Astrocyte (in vitro differentiated cells and primary cell): ENCODE results near the gene ZBTB47. TPM values are rescaled to one million over a fixed set of nuclear protein-coding genes. Genes with fewer than 3 reads are reported as not detected.

Source experiments
- DNase-seq: peaks from one replicate; pipeline ENCODE4 v3.0.0-alpha.2; 2010; ENCODE audit warnings: low read depth
- FAIRE-seq: peaks from 2 replicates; lab custom pipeline; 2011; peaks lifted over from hg19 to GRCh38; lab: Jason Lieb, UNC
- H2AFZ ChIP-seq: 2 replicates; pipeline ENCODE4 v1.6.0; 2012; ENCODE audit warnings: low read depth, low read length, inconsistent platforms
- H3K27ac ChIP-seq: 2 replicates; pipeline ENCODE4 v1.5.1; 2011; ENCODE audit warnings: low read depth, low read length, inconsistent platforms
- H3K27me3 ChIP-seq: 2 replicates; pipeline ENCODE4 v1.6.0; 2011; ENCODE audit warnings: low read length, inconsistent platforms; ENCODE audit not compliant: insufficient read depth
- H3K36me3 ChIP-seq: 2 replicates; pipeline ENCODE4 v1.5.1; 2011; ENCODE audit warnings: low read length, inconsistent platforms; ENCODE audit not compliant: insufficient read depth
- H3K4me1 ChIP-seq: 2 replicates; pipeline ENCODE4 v1.5.1; 2011; ENCODE audit warnings: low read length, inconsistent platforms; ENCODE audit not compliant: insufficient read depth
- H3K4me2 ChIP-seq: 2 replicates; pipeline ENCODE4 v1.6.0; 2012; ENCODE audit warnings: low read length, inconsistent platforms
- H3K4me3 ChIP-seq: 2 replicates; pipeline ENCODE4 v1.5.1; 2011; ENCODE audit warnings: low read depth, mild to moderate bottlenecking, low read length, inconsistent platforms; ENCODE audit not compliant: insufficient read depth
- H3K79me2 ChIP-seq: 2 replicates; pipeline ENCODE4 v1.6.0; 2012; ENCODE audit warnings: mild to moderate bottlenecking, low read length, inconsistent platforms; ENCODE audit not compliant: insufficient read depth
- H3K9ac ChIP-seq: 2 replicates; pipeline ENCODE4 v1.6.0; 2012; ENCODE audit warnings: mild to moderate bottlenecking, low read length, inconsistent platforms
- H3K9me3 ChIP-seq: 2 replicates; pipeline ENCODE4 v1.5.1; 2012; ENCODE audit warnings: low read depth, mild to moderate bottlenecking, low read length, inconsistent platforms; ENCODE audit not compliant: insufficient read depth
- H4K20me1 ChIP-seq: 2 replicates; pipeline ENCODE4 v1.6.0; 2012; ENCODE audit warnings: low read length, inconsistent platforms; ENCODE audit not compliant: insufficient read depth
- H3K27ac Mint-ChIP-seq: one replicate; pipeline ENCODE4 v1.8.0; 2021; ENCODE audit warnings: mild to moderate bottlenecking, mixed read lengths; ENCODE audit not compliant: unreplicated experiment
- H3K27me3 Mint-ChIP-seq: one replicate; pipeline ENCODE4 v1.8.0; 2021; ENCODE audit warnings: low read depth, mixed read lengths; ENCODE audit not compliant: unreplicated experiment
- H3K36me3 Mint-ChIP-seq: one replicate; pipeline ENCODE4 v1.8.0; 2021; ENCODE audit warnings: low read depth, mixed read lengths; ENCODE audit not compliant: unreplicated experiment
- H3K4me1 Mint-ChIP-seq: one replicate; pipeline ENCODE4 v1.8.0; 2021; ENCODE audit warnings: low read depth, mixed read lengths; ENCODE audit not compliant: unreplicated experiment
- H3K4me3 Mint-ChIP-seq: one replicate; pipeline ENCODE4 v1.8.0; 2021; ENCODE audit warnings: mild to moderate bottlenecking, moderate library complexity, mixed read lengths; ENCODE audit not compliant: unreplicated experiment
- H3K9me3 Mint-ChIP-seq: one replicate; pipeline ENCODE4 v1.8.0; 2021; ENCODE audit warnings: mild to moderate bottlenecking, mixed read lengths; ENCODE audit not compliant: unreplicated experiment
- CTCF ChIP-seq: IDR thresholded peaks from 2 replicates; pipeline ENCODE4 v1.5.1; 2011; ENCODE audit warnings: low read depth, mild to moderate bottlenecking, inconsistent platforms, low read length, moderate library complexity; ENCODE audit not compliant: insufficient read depth
- EZH2 ChIP-seq: IDR thresholded peaks from 2 replicates; pipeline ENCODE4 v1.6.1; 2012; ENCODE audit warnings: mild to moderate bottlenecking, low read length, inconsistent platforms; ENCODE audit not compliant: insufficient read depth
- total RNA-seq: library from RNA; stranded (reverse); gene quantifications from 2 replicates; pipeline ENCODE4 v1.2.1, GENCODE V29; 2021

Gene ZBTB47
- total RNA-seq, 1 donor from 2014 or later: 9.3 TPM

- no peak overlapping the region for H3K4me3 Mint-ChIP-seq
- no peak for DNase-seq
- TF ChIP-seq EZH2: no peak
- no peak for TF ChIP-seq CTCF
- Histone ChIP-seq H2AFZ (no peak overlapping the region), H4K20me1 (no peaks in the 10 kb centered on the region), H3K36me3 (no peaks in the 10 kb centered on the region), H3K4me1 (no peaks in the 10 kb centered on the region), H3K27me3 (peaks cover 3% of the 10 kb centered on the region), H3K9me3 (no peaks in the 10 kb centered on the region), H3K4me3 (no peak overlapping the region), H3K27ac (no peak overlapping the region), H3K4me2 (no peak overlapping the region), H3K9ac (no peak overlapping the region), H3K79me2 (no peaks in the 10 kb centered on the region)
- H3K27ac Mint-ChIP-seq: no peak overlapping the region
- H3K4me1 Mint-ChIP-seq: no peaks in the 10 kb centered on the region
- H3K36me3 Mint-ChIP-seq: no peaks in the 10 kb centered on the region
- no peaks in the 10 kb centered on the region for H3K9me3 Mint-ChIP-seq
- peaks cover 52% of the 10 kb centered on the region for H3K27me3 Mint-ChIP-seq
- FAIRE-seq: no peak
Observed at GRCh38 chr3:42707620-42708355, 54.3 kb downstream of the ZBTB47 start.

- Mint-ChIP-seq H3K4me1 (no peaks in the 10 kb centered on the region), H3K27ac (no peak overlapping the region), H3K27me3 (peaks cover 45% of the 10 kb centered on the region), H3K36me3 (no peaks in the 10 kb centered on the region), H3K4me3 (no peak overlapping the region), H3K9me3 (no peaks in the 10 kb centered on the region)
- Histone ChIP-seq H3K9ac (no peak overlapping the region), H3K4me1 (no peaks in the 10 kb centered on the region), H3K4me3 (no peak overlapping the region), H3K27me3 (peaks cover 3% of the 10 kb centered on the region), H3K36me3 (no peaks in the 10 kb centered on the region), H3K4me2 (no peak overlapping the region), H3K9me3 (no peaks in the 10 kb centered on the region), H3K27ac (no peak overlapping the region), H3K79me2 (no peaks in the 10 kb centered on the region), H4K20me1 (no peaks in the 10 kb centered on the region), H2AFZ (no peak overlapping the region)
- FAIRE-seq: no peak
- DNase-seq: no peak
- TF ChIP-seq EZH2 (no peak), CTCF (no peak)
Observed at GRCh38 chr3:42708611-42709151, 55.2 kb downstream of the ZBTB47 start.

GRCh38 chr3:42709621-42710020, 56.1 kb downstream of the ZBTB47 start:
- Mint-ChIP-seq H3K27me3 (peaks cover 41% of the 10 kb centered on the region), H3K4me3 (no peak overlapping the region), H3K4me1 (no peaks in the 10 kb centered on the region), H3K36me3 (no peaks in the 10 kb centered on the region), H3K9me3 (no peaks in the 10 kb centered on the region), H3K27ac (no peak overlapping the region)
- no peak overlapping the region for H3K4me2 ChIP-seq
- H3K4me1 ChIP-seq: no peaks in the 10 kb centered on the region
- H4K20me1 ChIP-seq: no peaks in the 10 kb centered on the region
- no peak overlapping the region for H3K27ac ChIP-seq
- H2AFZ ChIP-seq: no peak overlapping the region
- no peak overlapping the region for H3K9ac ChIP-seq
- peaks cover 3% of the 10 kb centered on the region for H3K27me3 ChIP-seq
- TF ChIP-seq EZH2 (no peak), CTCF (no peak)
- FAIRE-seq (no peak), DNase-seq (no peak)
- H3K36me3 ChIP-seq: no peaks in the 10 kb centered on the region
- no peak overlapping the region for H3K4me3 ChIP-seq
- H3K9me3 ChIP-seq: no peaks in the 10 kb centered on the region
- H3K79me2 ChIP-seq: no peaks in the 10 kb centered on the region
